AG09319 (cell line): ENCODE data around the gene TMC5.

ENCODE experiments used
- DNase-seq: peaks from one replicate; pipeline ENCODE4 v3.0.0-alpha.2; 2010; ENCODE audit warnings: low read depth; ENCODE audit errors: extremely low read depth
- TF ChIP-seq, protein P1 (sequence below): IDR thresholded peaks from 2 replicates; pipeline ENCODE4 v1.5.1; 2011; ENCODE audit warnings: low read depth, mild to moderate bottlenecking, inconsistent platforms, low read length, moderate library complexity

The TMC5 gene

DNA sequence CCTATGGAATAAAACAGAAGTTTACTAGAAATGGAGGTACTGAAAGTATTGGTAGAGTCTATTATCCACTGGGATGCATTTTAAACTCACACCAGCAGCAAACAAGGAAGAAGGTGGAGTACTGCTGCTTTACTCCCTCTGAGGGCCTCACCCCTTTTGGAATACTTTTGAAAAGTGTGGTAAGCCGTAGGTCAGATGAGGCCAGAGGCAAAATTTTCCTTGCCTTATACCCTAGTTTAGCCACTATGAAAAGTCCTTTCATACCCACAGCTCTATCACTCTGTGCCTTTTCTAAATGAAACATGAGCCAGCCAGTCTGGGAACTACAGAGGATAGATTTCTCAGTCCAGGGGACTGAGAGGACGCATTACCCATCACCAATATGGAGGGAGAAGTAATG lies 90.2 kb downstream of the TMC5 start:
- TF ChIP-seq, protein P1, sequence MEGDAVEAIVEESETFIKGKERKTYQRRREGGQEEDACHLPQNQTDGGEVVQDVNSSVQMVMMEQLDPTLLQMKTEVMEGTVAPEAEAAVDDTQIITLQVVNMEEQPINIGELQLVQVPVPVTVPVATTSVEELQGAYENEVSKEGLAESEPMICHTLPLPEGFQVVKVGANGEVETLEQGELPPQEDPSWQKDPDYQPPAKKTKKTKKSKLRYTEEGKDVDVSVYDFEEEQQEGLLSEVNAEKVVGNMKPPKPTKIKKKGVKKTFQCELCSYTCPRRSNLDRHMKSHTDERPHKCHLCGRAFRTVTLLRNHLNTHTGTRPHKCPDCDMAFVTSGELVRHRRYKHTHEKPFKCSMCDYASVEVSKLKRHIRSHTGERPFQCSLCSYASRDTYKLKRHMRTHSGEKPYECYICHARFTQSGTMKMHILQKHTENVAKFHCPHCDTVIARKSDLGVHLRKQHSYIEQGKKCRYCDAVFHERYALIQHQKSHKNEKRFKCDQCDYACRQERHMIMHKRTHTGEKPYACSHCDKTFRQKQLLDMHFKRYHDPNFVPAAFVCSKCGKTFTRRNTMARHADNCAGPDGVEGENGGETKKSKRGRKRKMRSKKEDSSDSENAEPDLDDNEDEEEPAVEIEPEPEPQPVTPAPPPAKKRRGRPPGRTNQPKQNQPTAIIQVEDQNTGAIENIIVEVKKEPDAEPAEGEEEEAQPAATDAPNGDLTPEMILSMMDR = no peak

DNA sequence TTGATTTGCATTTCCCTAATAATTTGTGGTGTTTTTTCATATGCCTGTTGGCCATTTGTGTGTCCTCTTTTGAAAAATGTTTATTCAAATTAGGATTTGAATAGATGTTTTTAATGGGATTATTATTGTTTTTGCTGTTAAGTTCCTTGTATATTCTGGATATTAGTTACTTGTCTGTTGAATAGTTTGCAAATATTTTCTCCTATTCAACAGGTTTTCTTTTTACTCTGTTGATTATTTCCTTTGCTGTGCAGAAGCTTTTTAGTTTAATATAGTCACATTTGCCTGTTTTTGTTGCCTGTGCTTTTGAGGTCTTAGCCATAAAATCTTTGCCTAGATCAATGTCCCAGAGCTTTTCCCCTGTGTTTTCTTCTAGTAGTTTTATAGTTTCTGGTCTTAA lies 94.6 kb downstream of the TMC5 start:
- DNase-seq = no peak
- TF ChIP-seq, protein P1 = no peak

More for the DNA sequence above, 90.2 kb downstream of the TMC5 start:
- no peak for DNase-seq

DNA sequence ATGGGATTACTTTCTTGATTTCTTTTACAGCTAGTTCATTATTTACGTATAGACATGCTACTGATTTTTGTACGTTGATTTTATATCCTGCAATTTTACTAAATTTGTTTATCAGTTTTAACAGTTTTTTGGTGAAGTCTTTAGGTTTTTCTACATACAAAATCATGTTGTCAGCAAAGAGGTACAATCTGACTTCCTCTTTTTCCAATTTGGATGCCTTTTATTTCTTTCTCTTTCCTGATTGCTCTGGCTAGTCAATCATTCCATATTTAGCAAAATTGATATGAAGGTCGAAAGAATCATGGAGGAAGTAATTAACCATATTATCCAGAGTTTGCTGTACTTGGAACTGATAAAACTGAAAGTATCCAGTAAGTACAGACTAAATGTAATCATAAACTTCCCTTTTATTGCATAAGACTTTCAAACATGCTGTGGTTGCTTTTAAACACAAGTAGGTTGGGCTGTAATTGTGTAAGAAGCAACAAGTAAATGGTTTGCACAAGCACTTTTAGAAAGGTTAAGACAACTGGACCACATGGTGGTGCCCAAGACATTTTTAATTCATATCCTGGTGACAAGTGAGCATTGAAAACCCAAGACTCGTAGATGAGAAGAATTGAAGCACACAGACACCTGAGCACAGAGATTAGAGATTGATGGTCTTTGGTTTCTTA lies 95.8 kb downstream of the TMC5 start:
- TF ChIP-seq, protein P1 = no peak
- no peak for DNase-seq

DNA sequence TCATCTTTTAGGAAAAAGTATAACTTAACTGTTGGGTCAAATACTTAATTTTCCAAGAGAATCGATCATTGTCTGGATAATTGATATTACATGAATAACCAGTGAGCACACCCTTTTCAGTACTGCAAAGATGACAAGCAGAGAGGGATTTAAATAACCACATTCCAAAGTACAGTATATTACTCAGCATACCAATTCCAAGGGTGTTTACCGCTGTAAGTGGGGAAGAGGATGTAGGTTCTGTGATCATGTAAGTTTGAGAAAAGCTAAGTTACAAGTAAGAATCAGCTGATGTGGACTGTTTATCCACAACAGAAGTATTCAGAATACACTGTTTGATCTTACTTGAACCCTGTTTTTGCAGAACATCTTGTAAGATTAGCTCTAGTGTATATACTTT lies 98.1 kb downstream of the TMC5 start:
- no peak for DNase-seq
- TF ChIP-seq, protein P1 = no peak

DNA sequence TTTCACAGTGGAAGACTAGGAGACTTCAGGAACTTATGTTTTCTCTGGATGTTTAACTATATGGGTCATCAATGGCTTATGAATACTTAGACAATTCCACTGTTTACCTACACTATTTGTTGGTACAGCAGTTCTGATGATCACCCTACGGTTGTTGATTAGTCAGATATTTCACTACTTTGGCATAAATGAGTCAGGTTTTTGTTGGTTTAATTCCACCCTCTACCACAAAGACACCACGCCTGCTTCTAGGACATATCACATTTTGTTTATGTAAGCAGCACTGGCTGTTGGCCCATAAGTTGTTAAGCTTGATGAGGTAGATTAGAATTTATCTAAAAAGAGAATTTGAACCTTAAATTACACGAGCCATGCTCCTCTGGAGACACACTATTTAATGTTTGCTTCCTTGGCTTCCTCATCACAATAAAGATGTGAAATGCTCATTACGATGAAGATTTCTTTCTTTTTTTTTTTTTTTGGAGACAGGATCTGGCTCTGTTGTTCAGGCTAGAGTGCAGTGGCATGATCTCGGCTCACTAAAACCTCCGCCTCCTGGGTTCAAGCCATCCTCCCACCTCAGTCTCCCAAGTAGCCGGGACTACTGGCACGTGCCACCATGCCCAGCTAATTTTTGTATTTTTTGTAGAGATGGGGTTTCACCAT lies 99.9 kb downstream of the TMC5 start:
- DNase-seq = peak; percentile 10
- TF ChIP-seq, protein P1 = no peak

DNA sequence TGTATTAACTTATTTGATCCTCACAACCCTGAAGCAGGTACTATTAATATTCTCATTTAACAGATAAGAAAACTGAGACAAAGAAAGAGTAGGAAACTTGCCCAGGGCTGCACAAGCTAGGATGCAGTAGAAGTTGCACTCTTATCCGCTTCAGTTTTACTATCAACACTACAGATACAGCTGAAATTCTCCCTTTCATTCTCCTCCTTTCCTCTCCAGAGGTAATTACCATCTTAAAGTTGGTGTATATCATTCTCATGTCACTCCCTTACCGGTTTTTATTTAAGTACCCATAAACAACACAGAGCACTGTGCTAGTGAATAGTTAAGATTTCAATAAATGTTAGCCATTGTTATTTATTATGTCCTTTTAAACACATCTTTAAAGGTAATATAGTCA lies 100.7 kb downstream of the TMC5 start:
- no peak for DNase-seq
- TF ChIP-seq, protein P1 = no peak

DNA sequence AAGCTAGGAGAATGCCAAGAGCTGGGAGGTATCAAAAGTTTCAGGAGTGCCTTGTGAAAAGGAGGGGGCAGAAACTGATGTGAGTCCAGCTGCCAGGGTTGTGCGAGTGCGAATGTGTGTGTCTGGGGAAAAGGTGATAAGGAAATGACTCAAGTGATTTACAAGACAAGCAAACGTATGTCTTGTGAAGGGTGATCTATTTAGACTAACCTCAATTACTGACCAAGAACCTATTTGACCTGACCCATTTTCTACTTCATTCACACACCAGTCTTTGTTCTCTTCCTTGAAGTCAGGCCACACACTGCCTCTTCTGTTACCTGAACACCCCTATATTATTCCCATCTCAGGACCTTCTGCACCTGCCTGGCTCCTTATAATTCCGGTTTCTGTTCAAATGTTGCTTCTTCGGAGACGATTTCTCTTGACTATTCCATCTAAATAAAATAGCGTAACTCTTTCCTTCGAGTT lies 103.2 kb downstream of the TMC5 start:
- TF ChIP-seq, protein P1 = no peak
- DNase-seq = no peak
